WTC11 (cell line): ENCODE data around the gene GCFC2. TPM values are rescaled to one million over a fixed set of nuclear protein-coding genes. Genes with fewer than 3 reads are reported as not detected.
A peak's percentile ranks its signal among the peaks of the same experiment; 100 is the strongest.

Experiments used
- ATAC-seq: fragments of 200-7000 bp; cut with Tn5 transposase; 2 replicates; pipeline ENCODE4 v1.10.0; 2021; ENCODE audit warnings: mild to moderate bottlenecking, moderate library complexity
- CTCF ChIA-PET: fragments of 300-600 bp; sonication (Branson Sonifier 250); formaldehyde crosslinking; loops from one replicate; lab custom pipeline; 2021; ENCODE audit warnings: antibody characterized with exemption; lab: Charles Lee
- POLR2A ChIA-PET: fragments of 350-600 bp; sonication (Branson Sonifier 250); formaldehyde crosslinking; loops from one replicate; lab custom pipeline; 2021; ENCODE audit warnings: antibody characterized with exemption; lab: Charles Lee
- DNase-seq: peaks from one replicate; pipeline ENCODE4 v3.0.0; 2021; ENCODE audit warnings: low spot score
- H3K27ac Mint-ChIP-seq: 2 replicates; pipeline ENCODE4 v1.8.0; 2021; ENCODE audit warnings: mixed read lengths
- H3K27me3 Mint-ChIP-seq: 2 replicates; pipeline ENCODE4 v1.8.0; 2021; ENCODE audit warnings: low read depth, mild to moderate bottlenecking, moderate library complexity, mixed read lengths
- H3K36me3 Mint-ChIP-seq: 2 replicates; pipeline ENCODE4 v1.8.0; 2021; ENCODE audit warnings: mixed read lengths
- H3K4me1 Mint-ChIP-seq: 2 replicates; pipeline ENCODE4 v1.8.0; 2022; ENCODE audit warnings: mixed read lengths
- H3K4me3 Mint-ChIP-seq: 2 replicates; pipeline ENCODE4 v1.8.0; 2021; ENCODE audit warnings: mild to moderate bottlenecking, moderate library complexity, mixed read lengths
- H3K9me3 Mint-ChIP-seq: 2 replicates; pipeline ENCODE4 v1.8.0; 2021; ENCODE audit warnings: mixed read lengths
- AR ChIP-seq: fragments of 250-450 bp; sonication (Bioruptor Pico); IDR thresholded peaks from 2 replicates; pipeline ENCODE4 v1.9.0; 2021; ENCODE audit warnings: mild to moderate bottlenecking
- E2F1 ChIP-seq: sonication (generic); formaldehyde crosslinking; IDR thresholded peaks from 2 replicates; pipeline ENCODE4 v1.8.0; 2022; ENCODE audit warnings: mild to moderate bottlenecking, missing genetic modification reagents
- ESRRA ChIP-seq: sonication (generic); formaldehyde crosslinking; IDR thresholded peaks from 2 replicates; pipeline ENCODE4 v1.8.1; 2022; ENCODE audit warnings: mild to moderate bottlenecking, missing genetic modification reagents, borderline replicate concordance
- FOXP4 ChIP-seq: sonication (generic); formaldehyde crosslinking; IDR thresholded peaks from 2 replicates; pipeline ENCODE4 v1.8.0; 2022; ENCODE audit warnings: mild to moderate bottlenecking, missing genetic modification reagents
- GTF2I ChIP-seq: fragments of 250-450 bp; sonication (Bioruptor Pico); conservative IDR thresholded peaks from 2 replicates; pipeline ENCODE4 v1.4.0; 2021; ENCODE audit warnings: mild to moderate bottlenecking
- MAX ChIP-seq: sonication (generic); formaldehyde crosslinking; IDR thresholded peaks from 2 replicates; pipeline ENCODE4 v1.8.0; 2022; ENCODE audit warnings: mild to moderate bottlenecking, missing genetic modification reagents
- MYBL2 ChIP-seq: sonication (generic); formaldehyde crosslinking; IDR thresholded peaks from 2 replicates; pipeline ENCODE4 v1.8.1; 2023; ENCODE audit warnings: mild to moderate bottlenecking, moderate library complexity, missing genetic modification reagents
- NFE2L1 ChIP-seq: sonication (generic); formaldehyde crosslinking; IDR thresholded peaks from 2 replicates; pipeline ENCODE4 v1.8.1; 2023; ENCODE audit warnings: missing genetic modification reagents
- TEAD1 ChIP-seq: sonication (generic); formaldehyde crosslinking; IDR thresholded peaks from 2 replicates; pipeline ENCODE4 v1.8.0; 2022; ENCODE audit warnings: mild to moderate bottlenecking, missing genetic modification reagents
- TEAD4 ChIP-seq: sonication (generic); formaldehyde crosslinking; IDR thresholded peaks from 2 replicates; pipeline ENCODE4 v1.8.0; 2022; ENCODE audit warnings: mild to moderate bottlenecking, missing genetic modification reagents
- USF1 ChIP-seq: sonication (generic); formaldehyde crosslinking; IDR thresholded peaks from 2 replicates; pipeline ENCODE4 v1.8.0; 2022; ENCODE audit warnings: mild to moderate bottlenecking, missing genetic modification reagents
- ZMAT4 ChIP-seq: fragments of 250-450 bp; sonication (Bioruptor Pico); IDR thresholded peaks from 2 replicates; pipeline ENCODE4 v1.9.0; 2021; ENCODE audit warnings: mild to moderate bottlenecking
- ZNF138 ChIP-seq: sonication (generic); formaldehyde crosslinking; conservative IDR thresholded peaks from 2 replicates; pipeline ENCODE4 v1.8.1; 2022; ENCODE audit warnings: mild to moderate bottlenecking, moderate library complexity, missing genetic modification reagents
- total RNA-seq: library from RNA; stranded (reverse); gene quantifications from 3 replicates; pipeline ENCODE4 v1.2.3, GENCODE V29; 2021

The GCFC2 gene
- total RNA-seq, 1 experiment from 2014 or later = 14.4 TPM

- peak; percentile 53; the same call in 1 of the 2 replicates for TF ChIP-seq USF1 (CRISPR knock-in tag)
- TF ChIP-seq ZMAT4 = no peak
- TF ChIP-seq TEAD4 (CRISPR knock-in tag) = no peak
- no peak for TF ChIP-seq AR (CRISPR knock-in tag)
- 0 out of 2 replicates have a peak, but pooled peaks have one; percentile 72 for TF ChIP-seq ESRRA (CRISPR knock-in tag)
- TF ChIP-seq FOXP4 (CRISPR knock-in tag) = no peak; the same call in 1 of the 2 replicates
- no peak for TF ChIP-seq MYBL2 (CRISPR knock-in tag)
- peak; percentile 67; the same call in 1 of the 2 replicates for TF ChIP-seq MAX (CRISPR knock-in tag)
- peak; percentile 83; the same call in 1 of the 2 replicates for TF ChIP-seq TEAD1 (CRISPR knock-in tag)
- TF ChIP-seq NFE2L1 = 0 out of 2 replicates have a peak, but pooled peaks have one; percentile 17
- no peak for TF ChIP-seq ZNF138 (CRISPR knock-in tag)
- no peak for TF ChIP-seq E2F1
These were observed 63.9 kb downstream of the GCFC2 start, which contains the start of gene MRPL19 (continued) for GRCh38 chr2:75646583-75647425.

GRCh38 chr2:75646090-75646582 is 64.6 kb downstream of the GCFC2 start:
- Mint-ChIP-seq H3K4me1 (peaks cover 10% of the 10 kb centered on the region; the same call in 1 of the 2 replicates), H3K36me3 (peaks cover 28% of the 10 kb centered on the region), H3K27me3 (no peaks in the 10 kb centered on the region), H3K4me3 (peak overlapping the region; percentile 94), H3K9me3 (0 out of 2 replicates have a peak, but pooled peaks cover 4% of the 10 kb centered on the region), H3K27ac (peak overlapping the region; percentile 94)
- DNase-seq (no peak), ATAC-seq (peak; percentile 5; the same call in 1 of the 2 replicates)
- POLR2A ChIA-PET = no interaction called here
- 0 out of 2 replicates have a peak, but pooled peaks have one; percentile 32 for TF ChIP-seq GTF2I (CRISPR knock-in tag)
- no peak for TF ChIP-seq MAX (CRISPR knock-in tag)
- CTCF ChIA-PET = interaction anchor here (1.2 to 2.7 kb wide), 4 partner anchors 8 to 31 kb away, joined by 3 to 13 read pairs (median 10); no protein-coding TSS in a partner anchor
